Esophagus muscularis mucosa (tissue), 4 donors: ENCODE measurements around the gene LRFN2.

Experiments used
- CTCF ChIP-seq, 3 experiments: fragments of 200-600 bp in 2 of 3; fragments of 450-650 bp in 1 of 3; sonication (generic) in 2 of 3; IDR thresholded peaks; one replicate each; pipeline ENCODE4 v1.5.1; 2017 to 2019; ENCODE audit warnings: antibody characterized with exemption in 3 of 3, mild to moderate bottlenecking in 2 of 3, moderate library complexity in 1 of 3
- EP300 ChIP-seq: sonication (generic); formaldehyde crosslinking; IDR thresholded peaks from one replicate; pipeline ENCODE4 v1.6.1; 2017; ENCODE audit warnings: antibody characterized with exemption
- POLR2A ChIP-seq: fragments of 450-650 bp; IDR thresholded peaks from one replicate; pipeline ENCODE4 v1.6.1; 2017; ENCODE audit warnings: antibody characterized with exemption, moderate library complexity, mild to moderate bottlenecking, low read depth

GRCh38 chr6:40393641-40394040 lies 193.5 kb downstream of the LRFN2 start:
- TF ChIP-seq CTCF (IDR thresholded peaks at IDR 0.05) = no peak
- no peak for TF ChIP-seq POLR2A
- TF ChIP-seq EP300 = no peak
